K562 (cell line): ENCODE data around the gene BAIAP2. TPM values are rescaled to one million over a fixed set of nuclear protein-coding genes. Genes with fewer than 3 reads are reported as not detected.
A peak's percentile ranks its signal among the peaks of the same experiment; 100 is the strongest.

Source experiments
- CSDE1 ChIP-seq, 2 experiments: fragments of 450-650 bp; IDR thresholded peaks; 2 replicates each; pipeline ENCODE4 v1.6.1; 2016; ENCODE audit warnings: mild to moderate bottlenecking in 1 of 2
- GTF2F1 ChIP-seq: IDR thresholded peaks from 2 replicates; pipeline ENCODE4 v1.6.1; 2011; ENCODE audit warnings: low read depth, low read length, improper control_type of control experiment
- JUN ChIP-seq, 2 experiments: sonication (generic) in 1 of 2; formaldehyde crosslinking in 1 of 2; IDR thresholded peaks; 2 replicates each; pipeline versions ENCODE4 v1.6.1 to v1.8.0; 2012 to 2022; ENCODE audit warnings: borderline replicate concordance in 2 of 2, mild to moderate bottlenecking in 2 of 2, improper control_type of control experiment in 1 of 2, low read depth in 1 of 2, low read length in 1 of 2, missing genetic modification reagents in 1 of 2
- KLF16 ChIP-seq: IDR thresholded peaks from 2 replicates; pipeline ENCODE4 v1.6.1; 2016; ENCODE audit warnings: antibody characterized with exemption
- NR2C2 ChIP-seq, 2 experiments: fragments of 200-800 bp in 1 of 2; sonication (Bioruptor generic) in 1 of 2; sonication (generic) in 1 of 2; formaldehyde crosslinking in 1 of 2; IDR thresholded peaks; 2 replicates each; pipeline versions ENCODE4 v1.6.1 to v1.8.0; 2016 to 2022; ENCODE audit warnings: mild to moderate bottlenecking in 1 of 2, missing compliant biosample characterization in 1 of 2, missing genetic modification characterization in 1 of 2, missing genetic modification reagents in 1 of 2
- NR4A1 ChIP-seq, 2 experiments: fragments of 250-450 bp in 1 of 2; fragments of 450-650 bp in 1 of 2; sonication (Bioruptor Pico) in 1 of 2; IDR thresholded peaks; 2 replicates each; pipeline versions ENCODE4 v1.4.0 to v1.6.1; 2016 to 2020; ENCODE audit warnings: mild to moderate bottlenecking in 2 of 2, missing compliant biosample characterization in 1 of 2, missing genetic modification characterization in 1 of 2, moderate library complexity in 1 of 2
- OTX1 ChIP-seq: fragments of 450-650 bp; formaldehyde crosslinking; IDR thresholded peaks from 2 replicates; pipeline ENCODE4 v1.4.0; 2022; ENCODE audit warnings: mild to moderate bottlenecking
- PHF20 ChIP-seq: fragments of 450-650 bp; IDR thresholded peaks from 2 replicates; pipeline ENCODE4 v1.6.1; 2018; ENCODE audit not compliant: partially characterized antibody
- POLR3A ChIP-seq: IDR thresholded peaks from 2 replicates; pipeline ENCODE4 v1.6.1; 2011; ENCODE audit warnings: borderline replicate concordance, mild to moderate bottlenecking, moderate library complexity; ENCODE audit not compliant: insufficient read length, insufficient read depth; ENCODE audit errors: extremely low read depth
- SP1 ChIP-seq: sonication (generic); formaldehyde crosslinking; IDR thresholded peaks from 2 replicates; pipeline ENCODE4 v1.8.1; 2022; ENCODE audit warnings: mild to moderate bottlenecking, missing genetic modification reagents
- ZBTB33 ChIP-seq: sonication (generic); formaldehyde crosslinking; IDR thresholded peaks from 2 replicates; pipeline ENCODE4 v1.8.1; 2023; ENCODE audit warnings: mild to moderate bottlenecking, missing genetic modification reagents
- ZBTB40 ChIP-seq, 2 experiments: fragments of 450-650 bp in 1 of 2; sonication (generic) in 1 of 2; formaldehyde crosslinking in 1 of 2; IDR thresholded peaks; 2 replicates each; pipeline versions ENCODE4 v1.7.1 to v1.9.0; 2016 to 2022; ENCODE audit warnings: inconsistent platforms in 1 of 2, mild to moderate bottlenecking in 1 of 2, missing genetic modification reagents in 1 of 2
- ZNF134 ChIP-seq: fragments of 250-450 bp; sonication (Bioruptor Pico); conservative IDR thresholded peaks from 2 replicates; pipeline ENCODE4 v1.4.0; 2020
- ZNF212 ChIP-seq: fragments of 450-650 bp; formaldehyde crosslinking; IDR thresholded peaks from 2 replicates; pipeline ENCODE4 v1.4.0; 2020; ENCODE audit warnings: mild to moderate bottlenecking
- ZNF41 ChIP-seq: fragments of 250-450 bp; sonication (Bioruptor Pico); conservative IDR thresholded peaks from 2 replicates; pipeline ENCODE4 v1.4.0; 2020; ENCODE audit warnings: mild to moderate bottlenecking
- ZNF77 ChIP-seq: fragments of 250-450 bp; sonication (Bioruptor Pico); IDR thresholded peaks from 2 replicates; pipeline ENCODE4 v1.5.0; 2020
- polyA plus RNA-seq, 8 experiments: library from polyadenylated mRNA; depleted of rRNA in 4 of 8; stranded (reverse) in 5 of 8; unstranded in 3 of 8; fragments of >200 nt; fragmentation: Nextera tagmentation in 2 of 8; fragmentation: Illumina TruSeq in 1 of 8; extraction: Ambion mirVana in 2 of 8; extraction: Trizol in 1 of 8; gene quantifications; 2 replicates each; pipeline versions ENCODE4 v1.2.1 to v1.2.3, GENCODE V29; 2011 to 2014; ENCODE audit warnings: inconsistent platforms in 1 of 8, missing spikeins in 1 of 8
- total RNA-seq, 7 experiments: library from RNA; depleted of rRNA in 6 of 7; stranded (reverse); fragments of >200 nt in 6 of 7; fragmentation: Illumina TruSeq in 2 of 7; extraction: Trizol in 2 of 7; gene quantifications; 2 replicates each; pipeline versions ENCODE4 v1.2.1 to v1.2.3, GENCODE V29; 2011 to 2021; ENCODE audit warnings: low replicate concordance in 1 of 7

Gene BAIAP2
- total and polyA plus RNA-seq, 9 of the 15 experiments (the other 6 are each of a cell fraction or from before 2014, with no cell fraction given) = 2.3 to 51.6 (median 18.4) TPM

DNA sequence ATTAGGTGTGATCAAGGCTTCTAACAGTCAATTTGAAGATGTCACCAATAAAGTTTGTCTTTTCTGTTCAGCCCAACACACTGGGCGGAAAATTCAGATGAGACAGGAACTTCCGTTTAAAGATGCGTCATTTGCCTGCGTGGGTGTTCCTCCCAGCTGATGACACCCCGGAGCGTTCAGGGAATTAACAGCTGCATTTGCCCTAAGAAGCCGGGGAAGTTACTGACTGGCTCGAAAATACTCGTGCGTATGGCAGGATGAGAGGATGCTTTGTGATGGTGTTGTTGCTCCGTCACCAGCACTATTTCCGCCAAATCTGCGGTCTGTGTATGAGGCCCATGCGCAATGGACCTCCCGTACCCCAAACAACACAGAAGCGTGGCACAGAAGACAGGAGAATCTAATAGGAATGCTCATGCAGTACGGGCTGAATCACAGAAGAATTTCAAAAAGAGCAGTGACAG lies 118.4 kb downstream of the BAIAP2 start (continued):
- TF ChIP-seq NR2C2 (CRISPR knock-in tag; IDR thresholded peaks at IDR 0.05) (no peak), NR2C2 (tag; IDR thresholded peaks at IDR 0.05) (no peak; the same call in 1 of the 2 replicates), GTF2F1 (no peak), POLR3A (no peak), ZNF41 (CRISPR knock-in tag) (no peak), ZNF77 (CRISPR knock-in tag) (no peak), CSDE1 (IDR thresholded peaks at IDR 0.05) (no peak), ZBTB33 (CRISPR knock-in tag) (no peak), ZNF134 (CRISPR knock-in tag) (no peak), SP1 (no peak), KLF16 (peak; percentile 42; the same call in 1 of the 2 replicates), OTX1 (CRISPR knock-in tag) (no peak), NR4A1 (CRISPR knock-in tag; IDR thresholded peaks at IDR 0.05) (no peak), NR4A1 (tag; IDR thresholded peaks at IDR 0.05) (no peak), ZBTB40 (IDR thresholded peaks at IDR 0.05) (peak; percentile 97), ZBTB40 (CRISPR knock-in tag; IDR thresholded peaks at IDR 0.05) (peak; percentile 93), PHF20 (peak; percentile 38), ZNF212 (no peak), JUN (IDR thresholded peaks at IDR 0.05; ENCODE audit: borderline replicate concordance, low read depth, low read length) (peak; percentile 82), JUN (CRISPR knock-in tag; IDR thresholded peaks at IDR 0.05; ENCODE audit: borderline replicate concordance) (no peak)
